GM19238 (cell line): Measurements from ENCODE around the gene DCLK2.

Source experiments
- DNase-seq: peaks from one replicate; pipeline ENCODE4 v3.0.0; 2011; ENCODE audit warnings: low spot score; ENCODE audit not compliant: insufficient read length

The DCLK2 gene

DNA sequence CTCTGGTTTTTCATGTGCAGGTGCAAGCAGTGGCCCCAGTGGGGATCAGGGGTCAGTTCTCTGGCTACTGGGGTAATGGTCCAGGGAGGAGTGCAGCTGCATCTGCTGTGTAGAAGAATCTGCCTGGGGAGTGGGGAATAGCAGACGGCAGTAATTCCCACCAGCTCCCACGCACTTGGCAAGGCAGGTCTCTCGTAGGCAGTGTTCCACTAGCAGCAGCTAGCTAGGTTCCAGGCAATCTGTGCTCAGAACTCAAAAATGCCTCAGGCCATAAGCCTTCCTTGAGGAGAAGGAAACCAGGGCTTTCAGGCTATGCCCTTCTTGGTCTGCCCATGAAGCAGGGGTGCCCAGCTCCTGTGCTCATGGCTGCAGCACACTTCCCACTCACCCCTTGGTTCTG, 38.8 kb downstream of the DCLK2 start:
- no peak for DNase-seq

DNA sequence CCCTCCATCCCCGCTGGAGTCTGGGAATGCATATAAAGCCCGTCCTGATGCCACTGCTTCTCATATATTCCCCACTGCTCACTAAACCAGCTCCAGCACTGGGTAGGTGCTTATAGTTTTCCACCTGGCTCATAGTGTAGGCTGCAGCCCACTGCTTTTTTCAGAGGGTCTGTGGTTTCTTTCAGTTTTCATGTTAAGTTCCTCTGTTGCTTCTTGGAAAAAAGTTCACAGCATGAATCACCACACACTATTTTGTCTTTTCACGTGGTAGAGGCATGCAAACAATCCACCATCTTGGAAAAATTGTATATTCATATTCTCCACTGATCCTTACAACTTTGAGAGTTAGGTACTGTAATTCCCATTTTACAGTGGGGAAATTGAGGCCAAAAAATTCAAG, 39.4 kb downstream of the DCLK2 start:
- no peak for DNase-seq

DNA sequence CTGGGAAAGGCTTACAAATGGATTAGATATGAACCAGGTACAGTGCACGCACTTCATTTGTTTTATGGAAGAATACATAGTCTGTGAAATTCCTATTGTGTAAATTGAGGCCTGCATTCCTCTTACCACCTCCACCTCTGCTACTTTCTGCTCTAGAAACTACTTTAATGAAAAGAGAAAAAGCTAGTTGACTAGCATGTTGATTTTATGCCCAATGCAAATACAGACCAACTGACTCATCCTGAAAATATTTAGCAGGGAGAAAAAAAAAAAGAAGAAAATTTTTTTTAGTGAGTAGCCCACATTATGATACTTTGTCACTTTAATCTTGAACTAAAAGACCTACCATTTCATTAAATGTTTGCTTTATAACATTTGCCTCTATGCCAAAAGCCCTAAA, 41.2 kb downstream of the DCLK2 start:
- no peak for DNase-seq

DNA sequence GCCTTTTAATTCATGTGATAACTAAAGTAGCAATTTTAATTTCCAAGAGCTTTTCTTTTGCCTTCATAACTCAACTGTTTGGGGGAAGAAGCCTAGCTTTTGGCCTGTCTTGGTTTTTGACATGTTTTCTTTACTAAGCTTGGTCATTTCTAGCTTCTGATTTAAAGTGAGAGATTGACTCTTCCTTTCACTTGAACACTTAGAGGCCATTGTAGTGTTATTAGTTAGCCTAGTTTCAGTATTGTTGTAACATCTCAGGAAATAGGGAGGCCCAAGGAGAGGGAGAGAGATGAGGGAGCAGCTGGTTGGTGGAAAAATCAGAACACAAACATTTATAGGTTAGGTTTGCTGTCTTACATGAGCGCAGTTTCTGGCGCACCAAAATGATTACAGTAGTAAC, 44.8 kb downstream of the DCLK2 start:
- DNase-seq, result no peak

DNA sequence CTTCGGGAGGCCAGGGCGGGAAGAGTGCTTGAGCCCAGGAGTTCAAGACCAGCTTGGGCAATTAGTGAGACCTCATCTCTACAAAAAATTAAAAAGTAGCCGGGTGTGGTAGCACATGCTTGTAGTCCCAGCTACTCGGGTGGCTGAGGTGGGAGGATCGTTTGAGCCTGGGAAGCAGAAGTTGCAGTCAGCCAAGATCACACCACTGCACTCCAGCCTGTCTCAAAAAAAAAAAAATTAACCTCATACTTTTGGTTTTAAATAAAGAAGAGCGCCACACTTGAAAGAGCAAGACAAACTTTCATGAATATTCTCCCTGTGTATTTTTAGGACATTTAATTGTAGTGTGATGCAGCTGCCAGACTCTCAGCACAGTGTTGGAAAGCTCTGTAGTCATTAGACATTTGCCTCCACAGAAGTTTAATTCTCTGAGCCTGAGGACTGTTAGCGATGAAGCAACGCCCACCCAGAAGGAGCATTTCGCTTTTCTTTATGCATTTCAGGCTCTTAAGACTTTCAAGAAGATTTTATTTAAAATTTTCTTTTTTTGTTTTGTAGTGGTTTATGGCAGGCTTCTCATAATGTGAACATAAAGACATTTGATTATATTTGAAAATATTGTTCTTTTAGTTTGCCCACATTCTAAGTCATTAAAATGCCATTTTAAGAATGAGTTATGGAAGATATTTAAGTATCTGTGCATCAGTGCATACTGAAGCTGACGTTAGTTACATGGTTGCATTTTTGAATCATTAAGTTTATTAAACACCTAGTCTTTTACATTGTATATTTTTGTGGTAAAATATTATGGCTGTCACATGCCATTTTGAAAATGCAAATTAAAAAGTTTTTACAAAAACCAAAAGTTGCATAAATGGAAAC, 45.8 kb downstream of the DCLK2 start:
- no peak for DNase-seq

DNA sequence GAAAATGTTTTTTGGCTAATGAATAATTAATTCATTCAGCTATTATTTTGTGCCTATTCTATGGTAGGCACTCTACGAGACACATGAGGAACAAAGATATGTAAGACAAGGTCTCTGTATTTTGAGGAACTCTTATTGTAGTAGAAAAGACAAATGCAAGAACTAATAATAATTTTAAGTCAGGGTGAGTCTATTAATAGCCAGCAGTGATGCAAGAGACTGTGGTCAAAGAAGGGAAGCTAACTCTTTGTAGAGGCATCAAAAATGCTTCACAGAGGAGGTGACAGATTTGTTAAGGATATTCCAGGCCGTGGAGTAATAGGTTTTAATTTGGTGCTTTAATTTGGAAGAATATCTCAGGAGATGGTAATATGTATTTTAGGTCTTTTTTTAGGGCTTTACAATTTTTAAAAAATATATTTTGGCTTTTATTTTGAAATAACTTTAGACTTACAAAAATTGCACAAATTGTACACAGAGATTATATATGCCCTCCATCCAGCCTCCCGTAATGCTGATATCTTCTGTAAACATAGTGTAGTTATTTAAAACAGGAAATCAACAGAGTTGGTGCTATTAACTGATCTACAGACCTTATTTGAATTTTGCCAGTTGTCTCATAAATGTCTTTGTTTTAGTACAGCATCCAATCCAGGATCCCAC, 48.1 kb downstream of the DCLK2 start:
- DNase-seq, result no peak

DNA sequence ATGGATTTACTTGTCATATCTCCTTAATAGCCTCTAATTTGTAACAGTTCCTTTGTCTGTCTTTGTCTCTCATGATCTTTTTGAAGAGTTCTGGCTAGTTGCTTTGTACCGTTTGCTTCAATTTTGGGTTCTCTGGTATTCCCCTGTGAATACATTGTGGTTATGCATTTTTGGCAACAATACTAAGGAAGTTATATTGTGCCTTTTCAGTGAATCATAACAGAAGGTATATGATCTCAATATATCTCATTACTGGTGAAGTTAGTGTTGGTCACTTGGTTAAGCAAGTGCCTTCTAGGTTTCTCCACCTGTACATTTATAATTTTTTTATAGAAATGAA, 48.6 kb downstream of the DCLK2 start:
- DNase-seq, result no peak

DNA sequence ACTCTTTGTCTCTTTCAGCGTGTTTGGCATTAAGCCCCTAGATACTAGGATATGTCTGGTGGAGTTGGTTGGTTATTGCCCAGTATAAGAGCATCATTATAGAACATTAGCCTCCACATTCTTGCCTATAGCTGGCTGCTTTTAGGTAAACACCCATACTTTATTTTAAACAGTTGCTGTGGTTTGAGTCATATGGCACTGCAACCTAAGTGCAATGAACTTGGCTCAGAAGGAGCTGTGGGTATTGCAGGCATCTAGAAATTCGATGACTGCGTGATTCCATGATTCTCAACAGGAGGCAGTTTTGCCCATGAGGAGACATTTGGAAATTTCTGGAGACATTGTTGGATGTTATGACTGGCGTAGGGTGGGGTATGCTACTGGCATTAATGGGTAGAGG, 49.5 kb downstream of the DCLK2 start:
- no peak for DNase-seq

DNA sequence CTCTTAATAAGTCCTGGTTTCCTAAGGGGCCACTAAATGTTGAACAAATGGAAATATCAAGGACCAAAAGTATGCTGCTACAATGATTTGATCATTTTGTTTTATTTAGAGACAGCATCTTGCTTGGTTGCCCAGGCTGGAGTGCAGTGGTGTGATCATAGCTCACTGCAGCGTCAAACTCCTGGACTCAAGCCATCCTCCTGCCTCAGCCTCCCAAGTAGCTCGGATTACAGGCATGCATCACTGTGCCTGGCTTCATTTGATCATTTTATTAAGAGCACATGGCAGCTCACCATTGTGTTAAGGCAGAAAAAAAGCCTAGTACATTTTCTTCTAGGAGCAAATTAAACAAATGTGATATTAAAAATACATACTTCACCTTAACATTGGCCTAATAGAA, 52.7 kb downstream of the DCLK2 start:
- DNase-seq, result no peak

DNA sequence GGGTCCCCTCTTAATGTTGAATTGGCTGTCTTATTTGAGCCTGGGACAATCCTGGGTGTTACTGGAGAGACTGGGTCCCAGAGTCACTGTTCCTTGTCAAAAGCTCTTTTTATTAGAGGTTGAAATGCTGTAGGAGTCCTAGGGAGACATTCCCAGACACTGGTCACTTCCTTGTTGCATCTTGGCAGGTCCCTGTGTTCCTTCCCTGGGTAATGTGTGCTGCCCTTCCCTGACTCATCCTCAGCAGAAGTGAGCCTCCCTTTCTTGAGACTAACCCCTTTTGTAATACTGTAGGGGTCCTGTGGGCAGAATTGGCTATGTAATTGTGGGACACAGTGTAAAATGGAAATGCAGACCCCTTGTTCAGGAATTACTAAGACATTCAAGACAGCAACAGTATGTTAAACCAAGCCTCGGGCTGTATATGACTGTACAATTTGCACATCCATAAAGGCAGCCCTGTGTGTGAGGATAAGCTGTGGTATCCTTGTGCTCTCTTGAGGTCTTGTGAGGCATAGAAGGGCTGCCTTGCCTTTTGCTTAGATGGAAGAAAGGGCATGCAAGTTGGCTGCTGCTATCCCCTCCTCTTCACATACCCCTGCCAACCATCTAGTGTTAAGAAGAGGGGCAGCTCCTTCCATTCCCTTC, 53.5 kb downstream of the DCLK2 start:
- DNase-seq, result no peak

DNA sequence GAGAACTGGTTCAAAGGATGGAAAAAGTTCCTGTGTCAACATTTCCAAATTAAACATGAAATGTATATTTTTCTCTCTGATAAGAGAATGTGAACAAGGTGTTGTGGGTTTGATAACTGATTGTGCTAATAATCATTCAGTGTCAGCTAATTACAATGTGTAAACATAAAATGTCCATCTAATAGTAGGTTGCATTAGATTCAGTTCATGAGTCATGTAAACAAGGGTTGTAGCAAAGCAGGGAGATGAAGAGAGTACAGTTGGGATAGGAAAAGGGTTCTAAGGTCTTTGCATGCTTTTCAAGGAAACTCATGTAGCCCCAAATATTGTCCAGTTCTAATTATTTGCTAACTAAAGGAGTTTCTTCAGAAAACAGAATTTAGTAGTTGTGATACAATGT, 55.4 kb downstream of the DCLK2 start:
- no peak for DNase-seq

DNA sequence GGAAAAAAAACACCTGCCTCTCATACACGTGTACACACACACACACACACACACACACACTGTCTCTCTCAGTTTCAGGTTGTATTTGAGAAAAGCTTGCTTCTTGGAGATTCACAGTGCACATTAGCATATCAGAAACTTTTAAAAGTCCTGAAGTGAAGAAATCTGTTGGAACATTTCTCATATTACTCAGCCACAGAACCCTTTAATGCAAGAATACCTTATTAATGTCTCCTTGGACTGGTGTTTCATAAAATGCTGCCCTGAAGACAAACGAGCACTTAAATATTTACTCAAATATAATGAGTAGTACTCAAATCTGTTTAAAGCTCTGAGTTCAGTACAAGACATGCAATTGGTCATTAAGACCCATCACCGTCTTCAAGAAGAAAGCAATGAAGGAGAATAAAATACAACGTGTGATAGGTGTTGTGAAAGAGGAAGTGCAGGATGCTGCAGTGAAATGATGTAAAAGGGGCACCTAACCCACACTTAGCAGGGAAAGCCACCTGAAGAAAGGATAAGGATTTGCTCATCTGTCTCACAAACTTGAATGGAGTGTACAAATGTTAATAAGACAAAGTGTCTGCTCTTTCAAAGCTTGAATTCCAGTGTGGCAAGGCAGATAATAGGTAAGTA, 57.0 kb downstream of the DCLK2 start:
- no peak for DNase-seq

DNA sequence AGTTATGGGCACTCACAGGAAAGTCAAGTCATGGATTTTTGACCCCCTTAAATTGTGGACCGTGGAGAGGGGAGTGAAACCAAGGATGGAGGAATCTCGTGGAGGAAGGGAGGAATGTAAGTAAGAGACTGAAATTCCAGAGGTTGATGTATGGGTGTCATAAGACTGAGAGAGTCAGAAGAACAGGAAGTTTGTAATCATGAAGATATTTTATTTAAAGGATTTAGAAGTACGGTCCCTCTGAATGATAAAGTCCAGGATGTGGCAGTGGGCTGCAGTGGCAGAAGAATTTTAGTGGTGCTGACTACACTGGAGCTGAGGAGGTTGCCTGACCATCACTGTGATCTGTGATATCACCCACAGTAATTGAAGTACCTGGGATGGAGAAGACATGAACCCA, 57.8 kb downstream of the DCLK2 start:
- no peak for DNase-seq

DNA sequence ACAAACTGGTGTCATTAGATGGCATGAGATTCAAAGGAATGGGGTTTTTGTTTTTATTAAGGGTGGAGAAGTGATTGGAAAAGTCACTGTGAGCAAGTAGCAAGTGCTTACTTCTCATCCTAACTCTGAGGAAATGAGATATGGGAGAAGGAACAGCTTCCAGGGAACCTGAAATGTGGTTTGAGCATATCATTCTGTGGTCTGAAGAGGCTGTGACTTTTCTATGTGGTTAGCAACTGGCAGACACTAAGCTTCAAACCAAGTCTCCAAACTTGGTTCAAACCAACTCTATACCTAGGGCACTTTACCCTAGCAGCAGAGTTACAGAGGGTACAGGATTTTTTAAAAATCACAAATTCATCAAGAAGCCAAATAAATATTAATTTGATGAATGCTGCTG, 58.2 kb downstream of the DCLK2 start:
- DNase-seq, result no peak

DNA sequence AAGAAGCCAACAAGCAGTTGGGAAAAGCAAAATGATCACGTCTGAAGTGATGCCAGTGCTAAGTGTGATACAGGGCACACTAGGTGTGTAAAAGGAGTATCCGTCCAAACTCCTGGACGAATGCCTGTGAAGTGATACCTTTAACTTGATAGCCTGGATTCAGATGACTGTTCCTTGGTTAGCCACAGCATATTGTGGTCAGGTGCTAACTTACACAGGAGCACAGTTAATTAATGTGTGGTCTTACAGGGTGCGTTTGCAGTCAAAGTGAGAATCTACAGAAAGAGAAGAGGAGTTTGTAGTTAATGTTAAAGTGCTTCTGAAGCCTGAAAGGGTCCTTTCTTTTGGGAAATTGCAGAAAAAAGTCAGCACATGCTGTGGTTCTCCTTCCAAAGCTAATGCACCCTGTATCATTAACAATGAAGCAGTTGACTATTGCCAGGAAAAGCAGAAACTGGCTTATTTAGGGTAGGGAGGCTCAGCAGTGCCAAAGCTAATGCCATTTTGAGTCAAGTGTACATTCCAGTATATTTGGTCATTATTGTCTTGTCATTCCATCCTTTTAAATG, 61.1 kb downstream of the DCLK2 start:
- DNase-seq, result no peak

DNA sequence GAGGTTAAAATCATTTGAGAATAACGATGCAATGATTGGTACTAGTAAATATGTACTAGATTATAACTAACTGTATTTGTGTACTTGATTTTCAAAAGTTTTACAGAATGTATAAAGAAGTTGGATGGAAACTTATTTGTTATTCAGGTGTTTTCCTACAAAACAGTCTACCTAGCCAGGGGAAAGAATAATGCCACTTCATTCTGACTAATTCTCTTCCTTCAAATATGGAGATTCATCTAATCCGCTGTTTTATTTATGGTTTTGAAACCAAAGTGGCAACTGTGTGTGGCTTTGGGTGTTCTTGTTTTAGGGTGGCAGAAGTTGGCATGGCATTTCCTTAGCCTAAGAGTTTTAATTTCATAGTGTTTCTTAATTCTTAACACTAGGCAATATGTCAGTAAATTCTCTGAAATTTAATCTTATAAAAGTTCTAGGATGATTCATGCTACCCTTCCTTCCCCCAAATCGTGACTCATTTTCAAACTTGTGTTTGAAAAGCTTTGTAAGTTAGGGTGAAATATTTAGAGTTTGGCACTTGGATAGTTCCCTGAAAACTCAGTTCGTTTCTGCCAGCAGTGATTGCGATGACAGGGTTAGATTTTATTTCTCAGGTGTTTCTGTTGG, 62.6 kb downstream of the DCLK2 start:
- no peak for DNase-seq

DNA sequence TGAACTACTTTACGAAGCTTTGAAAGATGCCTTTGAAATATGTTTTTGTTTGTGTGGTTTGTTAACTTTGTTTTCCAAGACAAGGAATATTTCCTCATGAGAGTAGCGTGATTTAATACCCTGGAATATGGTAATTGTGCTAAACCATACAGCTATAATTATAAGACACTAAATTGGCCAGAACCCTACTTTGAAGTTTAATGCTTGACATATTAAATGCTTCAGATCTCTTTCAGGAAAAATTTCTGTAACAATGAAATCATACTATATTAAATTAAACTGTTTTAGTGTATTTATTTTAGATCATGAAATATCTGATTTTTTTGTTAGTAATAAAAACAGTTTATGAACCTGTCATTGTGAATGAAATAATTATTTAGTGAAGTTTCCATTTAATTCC, 63.5 kb downstream of the DCLK2 start:
- no peak for DNase-seq

DNA sequence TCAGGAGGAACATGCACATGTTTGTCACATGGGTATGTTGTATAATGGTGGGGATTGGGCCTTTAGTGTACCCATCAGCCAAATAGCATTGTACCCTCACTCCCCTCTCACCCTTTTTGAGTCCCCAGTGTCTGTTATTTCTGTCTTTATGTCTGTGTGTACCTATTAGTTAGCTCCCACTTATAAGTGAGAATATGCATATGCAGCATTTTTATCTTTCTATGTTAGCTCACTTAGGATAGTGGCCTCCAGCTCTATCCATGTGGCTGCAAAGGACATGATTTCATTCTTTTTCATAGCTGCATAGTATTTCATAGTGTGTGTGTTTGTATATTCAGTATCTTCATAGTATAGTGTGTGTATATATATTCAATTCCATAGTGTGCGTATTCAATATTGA, 64.6 kb downstream of the DCLK2 start:
- DNase-seq, result no peak

DNA sequence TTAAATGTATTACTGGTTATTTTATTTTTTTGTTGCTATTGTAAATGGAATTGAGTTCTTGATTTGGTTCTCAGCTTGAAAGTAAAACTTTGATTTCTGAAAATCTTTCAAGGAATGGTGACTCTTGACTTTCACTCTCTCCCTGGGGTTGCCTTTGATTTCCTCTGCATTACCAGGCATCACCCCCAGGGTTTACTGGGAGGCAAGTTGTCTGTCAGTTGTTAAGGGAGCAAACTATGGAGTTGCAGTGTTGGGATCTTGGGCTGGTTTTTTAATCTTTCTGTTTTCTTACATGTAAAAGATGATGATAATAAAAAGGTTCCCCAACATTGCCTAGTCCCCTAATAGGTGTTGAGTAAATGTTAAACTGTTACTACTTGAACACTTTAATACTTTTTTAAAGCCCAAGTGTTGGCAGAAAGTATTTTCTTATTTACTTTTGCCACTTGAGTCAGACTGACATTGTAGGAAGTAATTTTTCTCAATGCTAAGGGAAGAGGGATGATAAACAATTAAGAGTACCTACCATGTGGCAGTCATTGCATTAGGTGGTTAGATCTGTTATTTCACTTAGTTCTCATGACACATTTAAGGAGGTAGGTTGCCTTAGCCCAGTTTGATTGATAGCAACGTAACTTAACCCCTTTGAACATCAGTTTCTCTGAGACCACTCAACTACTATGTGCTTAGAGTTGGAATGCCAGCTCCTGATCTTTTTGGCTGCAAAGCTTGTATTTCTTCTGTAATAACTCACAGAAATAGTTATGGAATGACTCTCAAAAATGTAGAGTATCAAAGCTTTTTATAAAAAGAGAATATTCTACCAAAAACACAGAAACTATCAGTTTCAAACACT, 67.1 kb downstream of the DCLK2 start:
- DNase-seq, result no peak

DNA sequence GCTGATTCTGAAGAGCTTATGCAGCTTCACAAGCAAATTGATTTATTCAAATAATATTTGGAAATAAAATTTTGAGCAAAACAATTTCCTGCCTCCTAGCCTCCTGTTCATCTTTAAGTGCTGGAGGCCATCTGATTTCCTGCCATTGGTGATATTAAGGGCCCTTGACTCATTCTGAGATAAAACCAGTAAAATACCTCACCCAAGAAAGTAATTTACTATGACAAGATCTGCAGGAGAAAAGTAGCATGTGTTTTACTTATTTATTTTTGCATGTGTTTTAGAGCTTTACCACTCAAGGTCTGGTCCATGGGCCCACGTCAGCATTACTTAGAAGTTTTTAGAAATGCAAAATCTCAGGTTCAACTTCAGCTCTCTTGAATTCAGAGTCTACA, 67.7 kb downstream of the DCLK2 start:
- no peak for DNase-seq

DNA sequence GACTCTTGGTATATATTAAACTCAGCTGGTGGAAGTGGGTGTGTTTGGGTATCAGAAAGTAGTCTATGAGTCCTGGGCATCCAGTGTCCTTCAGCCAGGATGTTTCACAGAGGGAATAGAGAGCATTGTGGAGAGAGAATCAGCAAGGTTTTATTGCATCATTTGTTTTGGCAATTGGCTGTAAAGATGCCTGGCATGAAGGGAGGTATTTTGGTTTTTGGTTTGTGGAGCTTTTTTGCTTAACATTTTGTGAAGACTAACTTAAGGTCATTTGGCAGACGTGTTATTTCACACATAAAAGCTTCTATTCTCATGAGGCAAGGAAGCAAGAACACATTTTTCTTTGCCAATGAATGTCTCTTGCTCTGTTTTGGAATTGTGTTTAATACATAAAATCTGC, 71.1 kb downstream of the DCLK2 start:
- no peak for DNase-seq
